SK-N-SH (cell line): ENCODE results near the gene BAIAP2L2.

ENCODE experiments used
- EP300 ChIP-seq, 2 experiments: IDR thresholded peaks; 2 replicates each; pipeline versions ENCODE4 v1.4.0 to v1.6.1; 2012; ENCODE audit warnings: borderline replicate concordance in 1 of 2, low read depth in 1 of 2, low read length in 1 of 2
- FOSL2 ChIP-seq: IDR thresholded peaks from 2 replicates; pipeline ENCODE4 v1.4.0; 2012; ENCODE audit warnings: low read depth, mild to moderate bottlenecking, moderate library complexity, borderline replicate concordance
- MEF2A ChIP-seq: IDR thresholded peaks from 2 replicates; pipeline ENCODE4 v1.4.0; 2012; ENCODE audit warnings: low read depth, borderline replicate concordance
- NRF1 ChIP-seq: IDR thresholded peaks from 2 replicates; pipeline ENCODE4 v1.6.1; 2012; ENCODE audit warnings: low read depth, mild to moderate bottlenecking, low read length
- POLR2AphosphoS5 ChIP-seq: IDR thresholded peaks from 2 replicates; pipeline ENCODE4 v1.6.1; 2012; ENCODE audit warnings: low read depth, low read length
- RAD21 ChIP-seq: IDR thresholded peaks from 2 replicates; pipeline ENCODE4 v1.6.1; 2012; ENCODE audit warnings: mild to moderate bottlenecking, low read length
- RCOR1 ChIP-seq: fragments of 150-350 bp; IDR thresholded peaks from 2 replicates; pipeline ENCODE4 v1.6.1; 2017; ENCODE audit warnings: antibody characterized with exemption, low read length
- SMC3 ChIP-seq: IDR thresholded peaks from 2 replicates; pipeline ENCODE4 v1.6.1; 2012; ENCODE audit warnings: low read depth, low read length, improper control_type of control experiment
- YY1 ChIP-seq: IDR thresholded peaks from 2 replicates; pipeline ENCODE4 v1.4.0; 2012; ENCODE audit warnings: low read depth, mild to moderate bottlenecking
- ZBTB33 ChIP-seq: IDR thresholded peaks from 2 replicates; pipeline ENCODE4 v1.4.0; 2012; ENCODE audit warnings: low read depth, borderline replicate concordance
- TF ChIP-seq, protein P1 (sequence below): fragments of 200-600 bp; sonication (generic); IDR thresholded peaks from 2 replicates; pipeline ENCODE4 v1.6.1; 2017; ENCODE audit warnings: antibody characterized with exemption, mild to moderate bottlenecking, moderate library complexity
- TF ChIP-seq, protein P2 (sequence below): fragments of 150-350 bp; IDR thresholded peaks from 2 replicates; pipeline ENCODE4 v1.6.1; 2017; ENCODE audit warnings: antibody characterized with exemption, low read length, low read depth, borderline replicate concordance
- TF ChIP-seq, protein P3 (sequence below): IDR thresholded peaks from 2 replicates; pipeline ENCODE4 v1.6.1; 2012; ENCODE audit warnings: mild to moderate bottlenecking, low read depth, low read length, moderate library complexity

GRCh38 chr22:38043151-38044039 lies 67.1 kb downstream of the BAIAP2L2 start:
- TF ChIP-seq EP300 (IDR thresholded peaks at IDR 0.05; ENCODE audit: borderline replicate concordance in 1 of 2, low read depth in 1 of 2, low read length in 1 of 2) (no peak), RCOR1 (no peak), SMC3 (no peak), FOSL2 (no peak), NRF1 (no peak), YY1 (no peak), ZBTB33 (no peak), MEF2A (no peak), POLR2AphosphoS5 (no peak), RAD21 (no peak)
- TF ChIP-seq, protein P1, sequence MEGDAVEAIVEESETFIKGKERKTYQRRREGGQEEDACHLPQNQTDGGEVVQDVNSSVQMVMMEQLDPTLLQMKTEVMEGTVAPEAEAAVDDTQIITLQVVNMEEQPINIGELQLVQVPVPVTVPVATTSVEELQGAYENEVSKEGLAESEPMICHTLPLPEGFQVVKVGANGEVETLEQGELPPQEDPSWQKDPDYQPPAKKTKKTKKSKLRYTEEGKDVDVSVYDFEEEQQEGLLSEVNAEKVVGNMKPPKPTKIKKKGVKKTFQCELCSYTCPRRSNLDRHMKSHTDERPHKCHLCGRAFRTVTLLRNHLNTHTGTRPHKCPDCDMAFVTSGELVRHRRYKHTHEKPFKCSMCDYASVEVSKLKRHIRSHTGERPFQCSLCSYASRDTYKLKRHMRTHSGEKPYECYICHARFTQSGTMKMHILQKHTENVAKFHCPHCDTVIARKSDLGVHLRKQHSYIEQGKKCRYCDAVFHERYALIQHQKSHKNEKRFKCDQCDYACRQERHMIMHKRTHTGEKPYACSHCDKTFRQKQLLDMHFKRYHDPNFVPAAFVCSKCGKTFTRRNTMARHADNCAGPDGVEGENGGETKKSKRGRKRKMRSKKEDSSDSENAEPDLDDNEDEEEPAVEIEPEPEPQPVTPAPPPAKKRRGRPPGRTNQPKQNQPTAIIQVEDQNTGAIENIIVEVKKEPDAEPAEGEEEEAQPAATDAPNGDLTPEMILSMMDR: no peak
- TF ChIP-seq, protein P2, sequence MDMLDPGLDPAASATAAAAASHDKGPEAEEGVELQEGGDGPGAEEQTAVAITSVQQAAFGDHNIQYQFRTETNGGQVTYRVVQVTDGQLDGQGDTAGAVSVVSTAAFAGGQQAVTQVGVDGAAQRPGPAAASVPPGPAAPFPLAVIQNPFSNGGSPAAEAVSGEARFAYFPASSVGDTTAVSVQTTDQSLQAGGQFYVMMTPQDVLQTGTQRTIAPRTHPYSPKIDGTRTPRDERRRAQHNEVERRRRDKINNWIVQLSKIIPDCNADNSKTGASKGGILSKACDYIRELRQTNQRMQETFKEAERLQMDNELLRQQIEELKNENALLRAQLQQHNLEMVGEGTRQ: no peak
- TF ChIP-seq, protein P3, sequence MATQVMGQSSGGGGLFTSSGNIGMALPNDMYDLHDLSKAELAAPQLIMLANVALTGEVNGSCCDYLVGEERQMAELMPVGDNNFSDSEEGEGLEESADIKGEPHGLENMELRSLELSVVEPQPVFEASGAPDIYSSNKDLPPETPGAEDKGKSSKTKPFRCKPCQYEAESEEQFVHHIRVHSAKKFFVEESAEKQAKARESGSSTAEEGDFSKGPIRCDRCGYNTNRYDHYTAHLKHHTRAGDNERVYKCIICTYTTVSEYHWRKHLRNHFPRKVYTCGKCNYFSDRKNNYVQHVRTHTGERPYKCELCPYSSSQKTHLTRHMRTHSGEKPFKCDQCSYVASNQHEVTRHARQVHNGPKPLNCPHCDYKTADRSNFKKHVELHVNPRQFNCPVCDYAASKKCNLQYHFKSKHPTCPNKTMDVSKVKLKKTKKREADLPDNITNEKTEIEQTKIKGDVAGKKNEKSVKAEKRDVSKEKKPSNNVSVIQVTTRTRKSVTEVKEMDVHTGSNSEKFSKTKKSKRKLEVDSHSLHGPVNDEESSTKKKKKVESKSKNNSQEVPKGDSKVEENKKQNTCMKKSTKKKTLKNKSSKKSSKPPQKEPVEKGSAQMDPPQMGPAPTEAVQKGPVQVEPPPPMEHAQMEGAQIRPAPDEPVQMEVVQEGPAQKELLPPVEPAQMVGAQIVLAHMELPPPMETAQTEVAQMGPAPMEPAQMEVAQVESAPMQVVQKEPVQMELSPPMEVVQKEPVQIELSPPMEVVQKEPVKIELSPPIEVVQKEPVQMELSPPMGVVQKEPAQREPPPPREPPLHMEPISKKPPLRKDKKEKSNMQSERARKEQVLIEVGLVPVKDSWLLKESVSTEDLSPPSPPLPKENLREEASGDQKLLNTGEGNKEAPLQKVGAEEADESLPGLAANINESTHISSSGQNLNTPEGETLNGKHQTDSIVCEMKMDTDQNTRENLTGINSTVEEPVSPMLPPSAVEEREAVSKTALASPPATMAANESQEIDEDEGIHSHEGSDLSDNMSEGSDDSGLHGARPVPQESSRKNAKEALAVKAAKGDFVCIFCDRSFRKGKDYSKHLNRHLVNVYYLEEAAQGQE: no peak
